Neural crest cell (in vitro differentiated cells): Measurements from ENCODE around the gene SYNPO. TPM values are rescaled to one million over a fixed set of nuclear protein-coding genes. Genes with fewer than 3 reads are reported as not detected.

Experiments
- DNase-seq: peaks from one replicate; pipeline ENCODE4 v3.0.0; 2021; ENCODE audit warnings: low read depth, mixed read lengths, low spot score
- H3K27ac Mint-ChIP-seq: one replicate; pipeline ENCODE4 v1.8.0; 2021; ENCODE audit warnings: mild to moderate bottlenecking, mixed read lengths; ENCODE audit not compliant: unreplicated experiment
- H3K27me3 Mint-ChIP-seq: 2 replicates; pipeline ENCODE4 v1.8.0; 2021; ENCODE audit warnings: low read depth, mild to moderate bottlenecking, mixed read lengths
- H3K36me3 Mint-ChIP-seq: 2 replicates; pipeline ENCODE4 v1.8.0; 2021; ENCODE audit warnings: low read depth, mild to moderate bottlenecking, mixed read lengths
- H3K4me1 Mint-ChIP-seq: 2 replicates; pipeline ENCODE4 v1.8.0; 2021; ENCODE audit warnings: mixed read lengths
- H3K4me3 Mint-ChIP-seq: one replicate; pipeline ENCODE4 v1.8.0; 2021; ENCODE audit warnings: mild to moderate bottlenecking, mixed read lengths
- H3K9me3 Mint-ChIP-seq: 2 replicates; pipeline ENCODE4 v1.8.0; 2021; ENCODE audit warnings: mixed read lengths
- CTCF ChIP-seq: fragments of 200-600 bp; sonication (generic); conservative IDR thresholded peaks from 2 replicates; pipeline ENCODE4 v1.5.0; 2021; ENCODE audit warnings: antibody characterized with exemption, mild to moderate bottlenecking
- total RNA-seq: library from RNA; stranded (reverse); gene quantifications from 2 replicates; pipeline ENCODE4 v1.2.1, GENCODE V29; 2021

SYNPO gene
- total RNA-seq, 1 donor from 2014 or later: 1.5 TPM

- Mint-ChIP-seq H3K27ac (peak overlapping the region; percentile 54), H3K4me1 (peaks cover 9% of the 10 kb centered on the region), H3K4me3 (no peak overlapping the region), H3K9me3 (no peaks in the 10 kb centered on the region), H3K36me3 (no peaks in the 10 kb centered on the region), H3K27me3 (no peaks in the 10 kb centered on the region)
- no peak for TF ChIP-seq CTCF
- DNase-seq: no peak
Observed at GRCh38 chr5:150603491-150603890, 37.0 kb upstream of the SYNPO start.

- H3K36me3 Mint-ChIP-seq: no peaks in the 10 kb centered on the region
- no peak overlapping the region for H3K27ac Mint-ChIP-seq
- no peak for TF ChIP-seq CTCF
Observed at GRCh38 chr5:150604010-150604409, 36.5 kb upstream of the SYNPO start.

GRCh38 chr5:150604894-150605440 lies 35.5 kb upstream of the SYNPO start:
- Mint-ChIP-seq H3K27ac (no peak overlapping the region), H3K27me3 (no peaks in the 10 kb centered on the region), H3K36me3 (no peaks in the 10 kb centered on the region), H3K9me3 (no peaks in the 10 kb centered on the region), H3K4me3 (no peak overlapping the region), H3K4me1 (peaks cover 9% of the 10 kb centered on the region)
- no peak for TF ChIP-seq CTCF
- no peak for DNase-seq

More at GRCh38 chr5:150604010-150604409, 36.5 kb upstream of the SYNPO start:
- H3K4me3 Mint-ChIP-seq: no peak overlapping the region
- no peaks in the 10 kb centered on the region for H3K27me3 Mint-ChIP-seq
- peaks cover 9% of the 10 kb centered on the region for H3K4me1 Mint-ChIP-seq
- no peaks in the 10 kb centered on the region for H3K9me3 Mint-ChIP-seq
- no peak for DNase-seq

GRCh38 chr5:150605546-150605945 lies 34.9 kb upstream of the SYNPO start:
- H3K36me3 Mint-ChIP-seq: no peaks in the 10 kb centered on the region
- peak overlapping the region; percentile 13 for H3K27ac Mint-ChIP-seq
- H3K4me1 Mint-ChIP-seq: peaks cover 8% of the 10 kb centered on the region
- H3K4me3 Mint-ChIP-seq: no peak overlapping the region
- no peaks in the 10 kb centered on the region for H3K9me3 Mint-ChIP-seq
- DNase-seq: no peak
- no peaks in the 10 kb centered on the region for H3K27me3 Mint-ChIP-seq
- TF ChIP-seq CTCF: no peak

GRCh38 chr5:150606476-150606875 lies 34.0 kb upstream of the SYNPO start:
- H3K4me3 Mint-ChIP-seq: no peak overlapping the region
- no peaks in the 10 kb centered on the region for H3K9me3 Mint-ChIP-seq
- H3K27ac Mint-ChIP-seq: peak overlapping the region; percentile 44
- TF ChIP-seq CTCF: no peak
- peaks cover 6% of the 10 kb centered on the region for H3K4me1 Mint-ChIP-seq
- H3K27me3 Mint-ChIP-seq: no peaks in the 10 kb centered on the region
- DNase-seq: no peak
- H3K36me3 Mint-ChIP-seq: no peaks in the 10 kb centered on the region

- Mint-ChIP-seq H3K27ac (no peak overlapping the region), H3K4me1 (peaks cover 6% of the 10 kb centered on the region), H3K27me3 (no peaks in the 10 kb centered on the region), H3K36me3 (no peaks in the 10 kb centered on the region), H3K9me3 (no peaks in the 10 kb centered on the region), H3K4me3 (no peak overlapping the region)
- DNase-seq: no peak
- TF ChIP-seq CTCF: no peak
Observed at GRCh38 chr5:150607105-150607504, 33.4 kb upstream of the SYNPO start.
